ENCODE measurements around the gene MVD. TPM values are rescaled to one million over a fixed set of nuclear protein-coding genes. Genes with fewer than 3 reads are reported as not detected.

The MVD gene
- total and polyA plus RNA-seq, 4 donors, result 19.8 to 57.6 (median 26.3) TPM

DNA sequence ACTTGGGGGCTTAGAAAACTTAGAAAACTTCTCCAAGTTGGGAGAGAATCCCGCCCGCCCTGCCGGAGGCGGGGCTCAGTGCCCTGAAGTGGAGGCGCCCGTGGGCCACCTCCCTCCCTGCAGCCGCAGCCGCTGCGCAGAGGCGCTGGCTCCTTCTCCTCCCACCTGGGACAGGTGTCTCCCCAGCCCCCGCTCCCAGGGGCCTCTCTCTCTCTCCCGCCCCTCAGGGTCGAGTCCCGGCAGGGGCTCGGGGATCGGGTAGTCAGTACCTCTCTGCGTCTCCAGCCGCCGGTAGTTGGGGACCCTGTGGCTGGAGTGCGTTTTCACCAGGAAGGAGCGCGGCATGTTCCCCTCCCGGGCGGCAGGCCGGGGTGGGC lies 23.2 kb upstream of the MVD start:
- 0 to 1% methylated on average over 14 to 25 of the region's 25 CpGs for WGBS, 2 donors
- no peaks in the 10 kb centered on the region for H3K9me3 ChIP-seq (ENCODE audit: control insufficient read depth, low read length)
- intact Hi-C loops (cut with DNase I), result no loop called here
- H3K36me3 ChIP-seq (ENCODE audit: control insufficient read depth in 1 of 2, insufficient read depth in 2 of 2, low read length in 1 of 2), result no peaks in the 10 kb centered on the region
- no peak overlapping the region for H3K4me3 ChIP-seq (ENCODE audit: low read length in 2 of 2)
- peak; percentile 9 for ATAC-seq (ENCODE audit: low FRiP score)
- H3K4me1 ChIP-seq (ENCODE audit: control insufficient read depth in 1 of 2, insufficient read depth in 2 of 2, low read length in 2 of 2), result no peaks in the 10 kb centered on the region
- no peaks in the 10 kb centered on the region for H3K27me3 ChIP-seq (ENCODE audit: control insufficient read depth in 1 of 2, insufficient read depth in 2 of 2, low read length in 1 of 2)
- no peak overlapping the region for H3K27ac ChIP-seq (ENCODE audit: low read depth in 1 of 2, low read length in 2 of 2)
- no peak for DNase-seq

- 5 to 6% methylated on average over 32 to 33 of the region's 33 CpGs for WGBS, 2 donors
- intact Hi-C loops (cut with DNase I), result no loop called here
- DNase-seq (peak in 1 of 2 donors; percentile 82), ATAC-seq (ENCODE audit: low FRiP score) (no peak)
- no peaks in the 10 kb centered on the region for H3K27me3 ChIP-seq (ENCODE audit: control insufficient read depth in 1 of 2, insufficient read depth in 2 of 2, low read length in 1 of 2)
- H3K36me3 ChIP-seq (ENCODE audit: control insufficient read depth in 1 of 2, insufficient read depth in 2 of 2, low read length in 1 of 2), result no peaks in the 10 kb centered on the region
- H3K4me3 ChIP-seq (ENCODE audit: low read length in 2 of 2), result no peak overlapping the region
- H3K9me3 ChIP-seq (ENCODE audit: control insufficient read depth, low read length), result no peaks in the 10 kb centered on the region
- no peak overlapping the region for H3K27ac ChIP-seq (ENCODE audit: low read depth in 1 of 2, low read length in 2 of 2)
- H3K4me1 ChIP-seq (ENCODE audit: control insufficient read depth in 1 of 2, insufficient read depth in 2 of 2, low read length in 2 of 2), result no peaks in the 10 kb centered on the region
Measured at GRCh38 chr16:88685156-88686061, 22.5 kb upstream of the MVD start.

- WGBS, 2 donors, result 66 to 69% methylated on average over 15 of the region's 15 CpGs
- Histone ChIP-seq H3K4me3 (ENCODE audit: low read length in 2 of 2) (no peak overlapping the region), H3K27ac (ENCODE audit: low read depth in 1 of 2, low read length in 2 of 2) (no peak overlapping the region), H3K4me1 (ENCODE audit: control insufficient read depth in 1 of 2, insufficient read depth in 2 of 2, low read length in 2 of 2) (no peaks in the 10 kb centered on the region), H3K27me3 (ENCODE audit: control insufficient read depth in 1 of 2, insufficient read depth in 2 of 2, low read length in 1 of 2) (no peaks in the 10 kb centered on the region), H3K9me3 (ENCODE audit: control insufficient read depth, low read length) (no peaks in the 10 kb centered on the region), H3K36me3 (ENCODE audit: control insufficient read depth in 1 of 2, insufficient read depth in 2 of 2, low read length in 1 of 2) (no peaks in the 10 kb centered on the region)
- ATAC-seq (ENCODE audit: low FRiP score) (no peak), DNase-seq (no peak)
- intact Hi-C loops (cut with DNase I), result no loop called here
Measured at GRCh38 chr16:88684569-88685155, 21.8 kb upstream of the MVD start.

DNA sequence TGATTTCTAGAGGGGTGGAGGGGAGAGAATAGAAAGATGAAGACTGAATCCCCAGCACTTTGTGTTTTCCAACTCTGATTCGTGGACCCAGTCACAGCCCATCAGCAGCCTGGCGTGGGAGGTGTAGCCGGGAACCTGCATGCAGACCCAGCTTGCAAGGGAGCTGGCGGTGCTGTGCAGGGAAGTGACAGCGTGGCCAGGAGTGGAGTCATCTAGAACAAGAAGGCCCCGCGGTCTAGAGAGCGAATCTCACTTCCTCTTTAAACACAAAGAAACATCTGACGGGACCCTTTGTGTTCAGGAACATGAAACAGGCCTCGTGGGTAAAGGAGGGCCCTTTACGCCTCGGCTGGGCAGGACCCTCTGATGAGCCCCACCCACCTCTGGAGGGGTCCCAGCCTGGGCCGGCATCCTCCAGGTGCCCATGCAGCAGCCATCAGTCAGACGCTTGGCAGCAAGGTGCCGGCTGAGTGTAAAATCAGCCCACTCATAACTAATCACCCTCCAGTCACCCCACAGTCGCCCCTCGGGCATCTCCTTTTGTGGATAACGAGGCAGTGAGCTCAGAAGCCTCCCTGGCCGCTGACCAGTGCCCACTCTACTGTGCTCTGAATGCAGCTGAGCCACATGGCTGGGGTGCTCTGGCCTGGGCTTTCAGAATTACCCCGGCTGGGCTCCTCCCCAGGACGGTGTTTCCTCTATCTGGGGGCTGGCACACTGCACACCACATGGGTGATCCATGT lies 19.0 kb upstream of the MVD start:
- Histone ChIP-seq H3K27me3 (ENCODE audit: control insufficient read depth in 1 of 2, insufficient read depth in 2 of 2, low read length in 1 of 2) (no peaks in the 10 kb centered on the region), H3K4me1 (ENCODE audit: control insufficient read depth in 1 of 2, insufficient read depth in 2 of 2, low read length in 2 of 2) (no peaks in the 10 kb centered on the region), H3K9me3 (ENCODE audit: control insufficient read depth, low read length) (no peaks in the 10 kb centered on the region), H3K4me3 (ENCODE audit: low read length in 2 of 2) (no peak overlapping the region), H3K36me3 (ENCODE audit: control insufficient read depth in 1 of 2, insufficient read depth in 2 of 2, low read length in 1 of 2) (no peaks in the 10 kb centered on the region), H3K27ac (ENCODE audit: low read depth in 1 of 2, low read length in 2 of 2) (no peak overlapping the region)
- DNase-seq (peak; percentile 76 to 86), ATAC-seq (ENCODE audit: low FRiP score) (peak; percentile 15)
- intact Hi-C loops (cut with DNase I), result no loop called here
- 41 to 45% methylated on average over 21 of the region's 21 CpGs for WGBS, 2 donors

DNA sequence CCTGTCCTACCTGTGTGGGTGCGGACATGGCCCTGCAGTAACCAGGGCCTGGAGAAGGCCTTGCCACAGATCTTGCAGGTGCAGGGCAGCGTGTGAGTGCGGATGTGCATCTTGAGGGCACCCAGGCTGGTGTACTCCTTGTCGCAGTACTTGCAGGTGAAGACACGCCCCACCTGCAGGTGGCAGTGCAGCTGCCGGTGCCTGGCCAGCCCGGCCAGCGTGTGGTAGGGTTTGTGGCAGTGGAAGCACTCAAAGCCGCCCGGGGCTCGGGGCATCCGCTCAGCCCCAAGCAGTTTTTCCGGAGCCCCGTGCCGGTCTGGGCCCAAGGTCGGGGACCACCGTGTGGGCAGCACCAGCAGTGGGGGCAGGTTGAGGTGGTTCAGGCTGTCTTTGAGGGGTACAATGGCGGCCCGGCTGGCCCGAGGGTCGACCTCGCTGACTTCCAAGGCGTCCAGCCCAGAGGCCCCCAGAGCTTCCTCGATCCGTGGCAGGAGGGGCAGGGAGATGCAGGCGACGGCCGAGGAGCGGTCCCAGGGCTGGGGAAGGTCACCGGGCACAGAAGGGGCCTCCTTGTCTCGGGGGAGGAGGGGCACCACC lies 18.3 kb upstream of the MVD start:
- no peaks in the 10 kb centered on the region for H3K27me3 ChIP-seq (ENCODE audit: control insufficient read depth in 1 of 2, insufficient read depth in 2 of 2, low read length in 1 of 2)
- ATAC-seq (ENCODE audit: low FRiP score), result no peak
- H3K27ac ChIP-seq (ENCODE audit: low read depth in 1 of 2, low read length in 2 of 2), result no peak overlapping the region
- no peaks in the 10 kb centered on the region for H3K9me3 ChIP-seq (ENCODE audit: control insufficient read depth, low read length)
- H3K36me3 ChIP-seq (ENCODE audit: control insufficient read depth in 1 of 2, insufficient read depth in 2 of 2, low read length in 1 of 2), result no peaks in the 10 kb centered on the region
- DNase-seq, result peak in 1 of 2 donors; percentile 75
- WGBS, 2 donors, result 50 to 58% methylated on average over 31 of the region's 31 CpGs
- H3K4me3 ChIP-seq (ENCODE audit: low read length in 2 of 2), result no peak overlapping the region
- intact Hi-C loops (cut with DNase I), result no loop called here
- no peaks in the 10 kb centered on the region for H3K4me1 ChIP-seq (ENCODE audit: control insufficient read depth in 1 of 2, insufficient read depth in 2 of 2, low read length in 2 of 2)

DNA sequence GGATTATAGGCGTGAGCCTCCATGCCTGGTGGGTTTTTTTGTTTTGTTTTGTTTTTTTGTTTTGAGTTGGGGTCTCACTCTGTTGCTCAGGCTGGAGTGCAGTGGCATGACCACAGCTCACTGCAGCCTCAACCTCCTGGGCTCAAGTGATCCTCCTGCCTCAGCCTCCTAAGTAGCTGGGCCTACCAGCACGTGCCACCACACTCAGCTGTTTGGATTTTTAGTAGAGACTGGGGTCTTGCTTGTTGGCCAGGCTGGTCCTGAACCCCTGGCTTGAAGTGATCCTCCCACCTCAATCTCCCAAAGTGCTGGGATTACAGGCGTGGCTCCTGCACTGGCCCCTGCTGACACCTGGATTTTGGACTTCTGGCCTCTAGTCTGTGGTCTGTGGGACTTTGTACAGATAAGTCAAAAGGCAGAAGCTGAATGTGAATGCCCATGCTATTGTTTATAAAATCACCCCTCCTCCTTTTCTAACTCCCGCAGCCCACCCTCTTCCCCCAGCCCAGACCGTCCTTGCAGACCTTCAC lies 17.7 kb upstream of the MVD start:
- no peaks in the 10 kb centered on the region for H3K4me1 ChIP-seq (ENCODE audit: control insufficient read depth in 1 of 2, insufficient read depth in 2 of 2, low read length in 2 of 2)
- intact Hi-C loops (cut with DNase I), result no loop called here
- H3K36me3 ChIP-seq (ENCODE audit: control insufficient read depth in 1 of 2, insufficient read depth in 2 of 2, low read length in 1 of 2), result no peaks in the 10 kb centered on the region
- no peak overlapping the region for H3K27ac ChIP-seq (ENCODE audit: low read depth in 1 of 2, low read length in 2 of 2)
- 84 to 85% methylated on average over 5 of the region's 5 CpGs for WGBS, 2 donors
- no peaks in the 10 kb centered on the region for H3K9me3 ChIP-seq (ENCODE audit: control insufficient read depth, low read length)
- no peak overlapping the region for H3K4me3 ChIP-seq (ENCODE audit: low read length in 2 of 2)
- H3K27me3 ChIP-seq (ENCODE audit: control insufficient read depth in 1 of 2, insufficient read depth in 2 of 2, low read length in 1 of 2), result no peaks in the 10 kb centered on the region
- no peak for ATAC-seq (ENCODE audit: low FRiP score)
- no peak for DNase-seq

- intact Hi-C loops (cut with DNase I), result no loop called here
- 52 to 60% methylated on average over 32 of the region's 32 CpGs for WGBS, 2 donors
- no peaks in the 10 kb centered on the region for H3K4me1 ChIP-seq (ENCODE audit: control insufficient read depth in 1 of 2, insufficient read depth in 2 of 2, low read length in 2 of 2)
- H3K4me3 ChIP-seq (ENCODE audit: low read length in 2 of 2), result no peak overlapping the region
- DNase-seq (peak in 1 of 2 donors; percentile 73), ATAC-seq (ENCODE audit: low FRiP score) (no peak)
- no peak overlapping the region for H3K27ac ChIP-seq (ENCODE audit: low read depth in 1 of 2, low read length in 2 of 2)
- no peaks in the 10 kb centered on the region for H3K9me3 ChIP-seq (ENCODE audit: control insufficient read depth, low read length)
- H3K36me3 ChIP-seq (ENCODE audit: control insufficient read depth in 1 of 2, insufficient read depth in 2 of 2, low read length in 1 of 2), result no peaks in the 10 kb centered on the region
- H3K27me3 ChIP-seq (ENCODE audit: control insufficient read depth in 1 of 2, insufficient read depth in 2 of 2, low read length in 1 of 2), result no peaks in the 10 kb centered on the region
Measured at GRCh38 chr16:88678224-88678979, 15.5 kb upstream of the MVD start.

GRCh38 chr16:88677721-88678120 lies 14.8 kb upstream of the MVD start:
- no peaks in the 10 kb centered on the region for H3K27me3 ChIP-seq (ENCODE audit: control insufficient read depth in 1 of 2, insufficient read depth in 2 of 2, low read length in 1 of 2)
- H3K4me1 ChIP-seq (ENCODE audit: control insufficient read depth in 1 of 2, insufficient read depth in 2 of 2, low read length in 2 of 2), result no peaks in the 10 kb centered on the region
- 65 to 71% methylated on average over 13 of the region's 13 CpGs for WGBS, 2 donors
- ATAC-seq (ENCODE audit: low FRiP score) (no peak), DNase-seq (no peak)
- H3K36me3 ChIP-seq (ENCODE audit: control insufficient read depth in 1 of 2, insufficient read depth in 2 of 2, low read length in 1 of 2), result no peaks in the 10 kb centered on the region
- intact Hi-C loops (cut with DNase I), result no loop called here
- H3K9me3 ChIP-seq (ENCODE audit: control insufficient read depth, low read length), result no peaks in the 10 kb centered on the region
- no peak overlapping the region for H3K4me3 ChIP-seq (ENCODE audit: low read length in 2 of 2)
- no peak overlapping the region for H3K27ac ChIP-seq (ENCODE audit: low read depth in 1 of 2, low read length in 2 of 2)
